Activated CD4-positive, CD25-positive, alpha-beta regulatory T cell treated with anti-CD3 and anti-CD28 coated beads, Interleukin-2, amount 50 U/mL, for 72 hours (primary cell): ENCODE data around the gene ERVFRD-1.
"Not testable (repeated sequence)": the region's sequence is repeated elsewhere in the genome, so short reads cannot be mapped to it uniquely, and the experiment has no call there.

Experiments used
- DNase-seq: peaks from one replicate; pipeline ENCODE4 v3.0.0; 2021

The ERVFRD-1 gene

DNA sequence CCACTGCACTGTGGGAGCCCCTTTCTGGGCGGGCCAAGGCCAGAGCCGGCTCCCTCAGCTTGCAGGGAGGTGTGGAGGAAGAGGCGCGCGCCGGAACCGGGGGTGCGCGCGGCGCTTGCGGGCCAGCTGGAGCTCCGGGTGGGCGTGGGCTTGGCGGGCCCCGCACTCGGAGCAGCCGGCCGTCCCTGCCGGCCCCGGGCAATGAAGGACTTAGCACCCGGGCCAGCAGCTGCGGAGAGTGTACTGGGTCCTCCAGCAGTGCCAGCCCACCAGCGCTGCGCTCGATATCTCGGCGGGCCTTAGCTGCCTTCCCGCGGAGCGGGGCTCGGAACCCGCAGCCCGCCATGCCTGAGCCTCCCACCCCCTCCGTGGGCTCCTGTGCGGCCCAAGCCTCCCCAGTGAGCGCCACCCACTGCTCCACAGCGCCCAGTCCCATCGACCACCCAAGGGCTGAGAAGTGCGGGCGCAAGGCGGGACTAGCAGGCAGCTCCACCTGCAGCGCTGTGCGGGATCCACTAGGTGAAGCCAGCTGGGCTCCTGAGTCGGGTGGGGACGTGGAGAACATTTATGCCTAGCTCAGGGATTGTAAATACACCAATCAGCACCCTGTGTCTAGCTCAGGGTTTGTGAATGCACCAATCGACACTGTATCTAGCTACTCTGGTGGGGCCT, 24.2 kb downstream of the ERVFRD-1 start:
- not testable (repeated sequence) for DNase-seq

GRCh38 chr6:11085758-11086435, 25.6 kb downstream of the ERVFRD-1 start:
- DNase-seq = no peak

GRCh38 chr6:11083956-11084355, 27.6 kb downstream of the ERVFRD-1 start:
- no peak for DNase-seq

GRCh38 chr6:11083491-11083890, 28.0 kb downstream of the ERVFRD-1 start:
- DNase-seq = no peak

DNA sequence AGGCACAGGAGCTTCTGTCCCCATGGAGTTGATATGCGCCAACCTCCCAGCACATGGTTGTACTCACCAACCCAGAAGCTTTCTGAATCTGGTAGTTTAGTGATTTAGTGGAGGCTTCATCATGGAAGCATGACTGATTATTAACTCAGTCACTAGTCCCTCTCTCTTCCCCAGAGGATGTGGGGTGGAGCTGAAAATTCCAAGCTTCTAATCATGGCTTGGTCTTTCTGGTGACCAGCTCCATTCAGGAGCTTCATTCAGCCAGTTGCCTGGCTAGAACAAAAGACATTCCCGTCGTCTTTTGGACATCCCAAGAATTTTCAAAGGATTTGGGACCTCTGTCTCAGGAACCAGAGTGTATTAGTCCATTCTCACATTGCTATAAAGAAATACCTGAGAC, 31.2 kb downstream of the ERVFRD-1 start:
- DNase-seq = no peak

GRCh38 chr6:11078266-11078665, 33.3 kb downstream of the ERVFRD-1 start:
- no peak for DNase-seq

DNA sequence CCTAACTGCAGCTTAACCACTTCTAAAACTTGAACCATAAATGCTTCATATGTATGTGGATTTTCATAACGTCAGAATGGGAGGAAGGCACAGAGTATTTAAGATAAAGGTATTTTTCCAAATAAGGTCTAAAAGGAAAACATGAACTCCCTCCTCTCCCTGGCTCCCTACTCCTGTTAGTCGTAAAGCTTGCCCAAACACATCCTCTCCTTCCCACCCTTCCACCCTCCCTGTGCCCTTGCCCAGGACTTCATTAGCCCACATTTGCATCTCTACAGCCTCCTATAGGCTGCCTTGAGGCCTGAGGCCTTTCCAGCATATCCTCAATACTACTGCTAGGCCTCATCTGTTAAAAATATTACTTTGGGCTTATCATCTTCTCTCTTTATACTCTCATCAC, 35.0 kb downstream of the ERVFRD-1 start:
- no peak for DNase-seq

DNA sequence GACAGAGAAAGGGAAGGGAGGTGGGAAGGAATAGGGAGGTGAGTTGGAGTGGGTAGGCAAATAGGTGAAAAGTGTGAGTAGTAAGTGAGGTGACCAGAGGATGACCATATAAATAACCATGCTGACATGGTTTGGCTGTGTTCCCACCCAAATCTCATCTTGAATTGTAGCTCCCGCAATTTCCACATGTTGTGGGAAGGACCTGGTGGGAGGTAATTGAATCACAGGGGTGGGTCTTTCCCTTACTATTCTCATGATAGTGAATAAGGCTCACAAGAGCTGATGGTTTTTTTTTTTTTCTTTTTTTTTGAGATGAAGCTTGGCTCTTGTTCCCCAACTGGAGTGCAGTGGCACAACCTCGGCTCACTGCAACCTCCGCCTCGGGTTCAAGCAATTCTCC, 39.4 kb downstream of the ERVFRD-1 start:
- DNase-seq = no peak

GRCh38 chr6:11069760-11070159, 41.8 kb downstream of the ERVFRD-1 start:
- DNase-seq = no peak

DNA sequence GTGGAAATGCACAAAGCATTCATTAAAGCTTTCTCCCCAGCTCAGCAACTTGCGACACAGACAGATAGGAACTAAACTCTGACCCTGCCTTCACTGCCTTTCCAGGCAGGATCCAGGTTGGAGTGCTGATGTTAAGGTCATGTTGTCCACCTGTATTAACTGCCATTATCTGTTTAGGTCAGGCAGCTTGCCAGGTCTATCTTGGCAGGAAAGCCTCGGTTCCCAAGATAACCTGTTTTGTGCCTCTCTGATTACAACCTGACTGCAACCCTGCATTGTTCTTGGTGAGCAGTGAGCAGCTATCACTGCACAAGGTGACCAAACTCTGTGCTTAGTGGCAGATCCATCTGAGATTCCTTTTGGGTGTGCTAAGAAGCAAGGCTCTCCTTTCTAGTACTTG, 44.2 kb downstream of the ERVFRD-1 start:
- no peak for DNase-seq

DNA sequence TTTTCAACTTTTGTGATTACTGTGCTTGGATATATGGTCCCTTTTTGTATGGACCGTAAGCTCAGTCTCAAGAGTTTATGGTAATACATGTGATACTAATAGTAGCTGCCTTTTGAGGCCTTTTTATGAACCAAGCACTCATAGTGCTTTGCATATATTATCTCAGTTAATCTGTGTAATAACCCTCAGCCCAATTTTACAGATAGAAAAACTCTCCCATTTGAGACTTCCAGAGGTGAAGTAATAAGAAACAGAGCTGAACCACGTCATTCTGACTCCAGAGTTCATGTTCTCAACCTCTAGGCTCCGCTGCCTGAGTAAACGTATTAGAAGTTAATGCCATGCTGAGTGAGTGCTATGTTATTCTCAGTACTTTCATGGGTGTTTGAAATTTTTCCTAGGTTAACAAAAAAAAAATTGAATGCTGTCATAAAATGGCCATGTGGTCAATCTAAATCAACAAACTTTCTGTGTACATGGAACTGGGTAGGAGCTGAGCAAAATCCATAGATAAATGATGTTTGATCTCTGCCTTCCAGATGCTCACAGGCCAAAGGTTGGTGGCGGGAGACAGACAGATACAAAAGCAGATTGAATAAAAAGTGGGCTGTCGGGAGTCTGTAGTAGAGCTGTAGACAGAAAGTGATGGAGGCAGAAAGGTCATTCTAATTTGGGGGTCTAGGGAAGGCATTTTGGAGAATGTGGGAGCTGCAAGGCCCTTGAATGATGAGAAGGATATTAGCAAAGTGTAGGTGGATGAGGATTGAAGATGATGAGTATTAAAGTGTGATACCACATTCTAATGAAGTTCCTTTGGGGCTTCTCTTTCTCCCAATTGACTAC, 44.8 kb downstream of the ERVFRD-1 start:
- DNase-seq = no peak

GRCh38 chr6:11065436-11066202, 45.9 kb downstream of the ERVFRD-1 start:
- no peak for DNase-seq

DNA sequence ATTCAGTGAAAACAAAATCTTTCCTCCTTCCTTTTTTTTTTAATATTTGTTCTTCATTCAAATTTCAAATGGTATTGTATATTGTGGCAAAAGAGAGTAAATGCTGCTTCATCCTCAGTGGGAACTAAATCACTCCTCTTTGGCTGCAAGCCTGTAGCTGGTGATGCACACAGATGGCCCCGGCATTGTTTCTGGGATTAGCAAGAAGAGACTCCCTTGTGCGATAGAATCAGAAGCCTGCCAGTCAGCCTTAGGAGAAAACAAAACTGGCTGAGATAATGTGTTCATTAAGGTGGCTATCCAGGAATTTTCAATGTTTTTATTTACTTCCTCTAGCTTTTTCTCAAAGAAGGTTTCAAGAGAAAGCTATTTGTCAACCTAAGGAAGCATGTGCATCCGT, 46.7 kb downstream of the ERVFRD-1 start:
- no peak for DNase-seq

GRCh38 chr6:11062715-11063114, 48.8 kb downstream of the ERVFRD-1 start:
- no peak for DNase-seq

DNA sequence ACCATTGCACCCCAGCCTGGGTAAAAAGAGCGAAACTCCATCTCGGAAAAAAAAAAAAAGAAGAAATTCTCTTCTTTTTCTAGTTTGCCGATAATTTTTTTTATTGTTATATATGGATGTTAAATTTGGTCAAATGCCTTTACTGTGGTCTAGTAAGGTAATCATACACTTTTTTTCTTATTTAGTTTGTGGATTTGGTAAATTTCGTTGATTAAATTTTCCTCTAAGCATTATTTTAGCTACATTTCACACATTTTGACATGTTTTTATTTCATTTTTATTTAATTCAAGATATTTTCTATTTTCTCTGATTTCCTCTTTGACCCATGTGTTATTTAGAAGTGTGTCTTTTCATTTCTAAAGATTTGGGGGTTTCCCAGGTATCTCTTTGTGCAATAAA, 49.4 kb downstream of the ERVFRD-1 start:
- no peak for DNase-seq

GRCh38 chr6:11058406-11058805, 53.1 kb downstream of the ERVFRD-1 start:
- DNase-seq = no peak

DNA sequence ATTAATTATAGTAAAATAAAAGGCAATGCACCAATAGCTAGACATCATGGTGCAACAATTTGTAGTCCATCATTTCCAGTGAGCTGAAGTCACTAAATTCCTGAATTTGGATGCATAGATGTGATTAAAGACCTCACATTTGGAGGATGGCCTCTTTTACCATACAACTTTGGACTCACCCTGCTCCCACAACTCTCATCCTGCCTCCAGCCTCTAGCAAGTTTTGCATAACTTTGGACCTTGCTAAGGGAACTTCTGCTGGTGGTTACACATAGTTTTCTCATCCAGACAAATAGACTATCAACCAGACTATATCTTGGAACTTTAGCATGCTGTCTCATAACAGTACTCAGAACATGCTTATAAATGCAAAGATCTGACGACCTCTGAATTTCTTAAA, 54.7 kb downstream of the ERVFRD-1 start:
- DNase-seq = no peak

GRCh38 chr6:11055127-11055627, 56.3 kb downstream of the ERVFRD-1 start:
- no peak for DNase-seq

- DNase-seq = no peak
Observed at GRCh38 chr6:11054722-11055121, 56.8 kb downstream of the ERVFRD-1 start.

DNA sequence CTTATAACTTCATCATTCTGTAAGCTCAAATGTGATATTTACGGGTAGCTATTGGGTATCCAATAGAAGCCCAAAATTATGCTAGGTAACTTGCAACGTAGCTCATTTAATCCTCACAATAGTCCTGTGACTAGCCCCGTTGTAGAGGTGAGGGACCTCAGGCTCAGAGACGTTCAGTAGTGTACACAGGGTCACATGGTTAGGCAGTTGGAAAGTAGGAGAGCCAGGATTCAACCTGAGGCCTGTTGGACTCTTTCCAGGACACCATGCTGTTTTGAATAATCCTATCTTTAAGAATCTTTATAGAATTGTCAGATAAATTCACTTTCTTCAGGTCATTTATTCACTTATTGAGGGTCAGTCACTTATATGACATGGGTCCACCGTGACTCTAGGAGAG, 58.2 kb downstream of the ERVFRD-1 start:
- no peak for DNase-seq
